GM12878 (cell line): ENCODE results near the gene CHST4. TPM values are rescaled to one million over a fixed set of nuclear protein-coding genes. Genes with fewer than 3 reads are reported as not detected.

ENCODE experiments used
- ATAC-seq: fragments of 200-7000 bp; cut with Tn5 transposase; 3 replicates; pipeline ENCODE4 v1.9.1; 2020; ENCODE audit warnings: mild to moderate bottlenecking, moderate library complexity
- BruUV-seq: library from RNA; stranded (reverse); fragments of 400-500 nt; replicated peaks from 2 replicates; lab custom pipeline; 2021; lab: Mats Ljungman, UMichigan
- CTCF ChIA-PET: fragments of 300-600 bp; sonication (Branson Sonifier 250); formaldehyde crosslinking; extraction: SDS; loops from one replicate; lab custom pipeline; 2021; ENCODE audit warnings: inconsistent platforms; lab: Yijun Ruan, JAX
- POLR2A ChIA-PET: fragments of 350-600 bp; formaldehyde crosslinking; extraction: SDS; loops from one replicate; lab custom pipeline; 2021; ENCODE audit warnings: inconsistent platforms; lab: Charles Lee
- RAD21 ChIA-PET: fragments of 300-600 bp; sonication (Branson Sonifier 250); formaldehyde crosslinking; loops from one replicate; lab custom pipeline; 2023; ENCODE audit warnings: antibody characterized with exemption; ENCODE audit not compliant: unreplicated experiment; lab: Charles Lee
- SMC1A ChIA-PET: fragments of 300-600 bp; sonication (Branson Sonifier 250); formaldehyde crosslinking; loops from one replicate; lab custom pipeline; 2023; ENCODE audit not compliant: unreplicated experiment, uncharacterized antibody; lab: Charles Lee
- DNase-seq: peaks from one replicate; pipeline ENCODE4 v3.0.0-alpha.2; 2011; ENCODE audit warnings: low read depth, low spot score
- FAIRE-seq: peaks from 3 replicates; lab custom pipeline; 2011; peaks lifted over from hg19 to GRCh38; lab: Jason Lieb, UNC
- H2AFZ ChIP-seq: 2 replicates; pipeline ENCODE4 v1.6.0; 2011; ENCODE audit warnings: low read depth, low read length, control low read depth; ENCODE audit not compliant: control insufficient read depth
- H3K27ac ChIP-seq: 2 replicates; pipeline ENCODE4 v1.5.1; 2011; ENCODE audit warnings: control low read depth; ENCODE audit not compliant: control insufficient read depth, insufficient read depth
- H3K27me3 ChIP-seq, 2 experiments: replicated peaks in 1 of 2; 2 replicates each; pipeline versions ENCODE4 v1.6.0 to v1.6.1; 2011; ENCODE audit warnings: low read length in 1 of 2; ENCODE audit not compliant: control insufficient read depth in 2 of 2, insufficient read depth in 2 of 2
- H3K36me3 ChIP-seq, 2 experiments: 2 replicates each; pipeline ENCODE4 v1.5.1; 2011; ENCODE audit warnings: low read length in 1 of 2; ENCODE audit not compliant: control insufficient read depth in 2 of 2, insufficient read depth in 2 of 2
- H3K4me1 ChIP-seq: 2 replicates; pipeline ENCODE4 v1.6.1; 2011; ENCODE audit warnings: mild to moderate bottlenecking, low read length, moderate library complexity, mixed read lengths; ENCODE audit not compliant: control insufficient read depth, insufficient read depth
- H3K4me2 ChIP-seq: 2 replicates; pipeline ENCODE4 v1.6.0; 2011; ENCODE audit warnings: control low read depth; ENCODE audit not compliant: control insufficient read depth, insufficient read depth
- H3K4me3 ChIP-seq: fragments of 200-600 bp; sonication (generic); 2 replicates; pipeline ENCODE4 v1.5.1; 2016
- H3K79me2 ChIP-seq: 2 replicates; pipeline ENCODE4 v1.6.0; 2011; ENCODE audit warnings: low read length; ENCODE audit not compliant: control insufficient read depth, insufficient read depth
- H3K9ac ChIP-seq: 2 replicates; pipeline ENCODE4 v1.8.0; 2011; ENCODE audit warnings: low read length, control low read depth, mixed read lengths; ENCODE audit not compliant: control insufficient read depth, insufficient read depth
- H3K9me3 ChIP-seq: replicated peaks from 3 replicates; pipeline ENCODE4 v1.5.1; 2011; ENCODE audit warnings: mild to moderate bottlenecking, low read length; ENCODE audit not compliant: control insufficient read depth, insufficient read depth
- H4K20me1 ChIP-seq: 2 replicates; pipeline ENCODE4 v1.6.0; 2011; ENCODE audit not compliant: control insufficient read depth, insufficient read depth
- CTCF ChIP-seq, 3 experiments: IDR thresholded peaks in 2 of 3; conservative IDR thresholded peaks in 1 of 3; 2 replicates each; pipeline ENCODE4 v1.5.1; 2011; ENCODE audit warnings: low read depth in 3 of 3, low read length in 3 of 3, mild to moderate bottlenecking in 3 of 3, control low read depth in 2 of 3, moderate library complexity in 2 of 3, inconsistent platforms in 1 of 3, mixed read lengths in 1 of 3; ENCODE audit not compliant: control insufficient read depth in 2 of 3, insufficient read depth in 1 of 3; ENCODE audit errors: extremely low read depth in 1 of 3
- REST ChIP-seq: IDR thresholded peaks from 2 replicates; pipeline ENCODE4 v1.6.1; 2012; ENCODE audit warnings: mild to moderate bottlenecking, low read depth, low read length
- SREBF1 ChIP-seq: IDR thresholded peaks from 2 replicates; pipeline ENCODE4 v1.6.1; 2012; ENCODE audit warnings: mild to moderate bottlenecking, low read length
- WGBS: methylation state at CpG from one replicate; pipeline ENCODE4 v1.1.6; 2016; ENCODE audit warnings: low lambda C conversion rate; ENCODE audit not compliant: insufficient replicate concordance, insufficient coverage; ENCODE audit errors: missing lambda C conversion rate; 5-methylcytosine and 5-hydroxymethylcytosine counted together
- in situ Hi-C: fragments of 300-500 bp; cut with MboI; formaldehyde crosslinking; loops from 9 replicates; pipeline ENCODE4 v1.14.3; 2018; ENCODE audit warnings: mixed read lengths
- intact Hi-C: fragments of 100-400 bp; cut with micrococcal nuclease; formaldehyde crosslinking; loops from one replicate; pipeline ENCODE4 v1.14.2; 2022; ENCODE audit not compliant: unreplicated experiment
- polyA plus RNA-seq, 11 experiments: library from polyadenylated mRNA; depleted of rRNA in 4 of 11; unstranded in 6 of 11; stranded (reverse) in 5 of 11; fragments of >200 nt; fragmentation: Nextera tagmentation in 4 of 11; fragmentation: Illumina TruSeq in 1 of 11; extraction: Ambion mirVana in 4 of 11; extraction: Trizol in 1 of 11; gene quantifications; 1 replicate in 1 of 11; 2 replicates in 10 of 11; pipeline versions ENCODE4 v1.2.1 to v1.2.3, GENCODE V29; 2011 to 2016; ENCODE audit warnings: inconsistent platforms in 2 of 11, missing spikeins in 2 of 11, low read depth in 1 of 11
- total RNA-seq, 4 experiments: library from RNA; depleted of rRNA in 3 of 4; stranded (reverse); fragments of >200 nt in 3 of 4; fragmentation: Illumina TruSeq in 1 of 4; extraction: Trizol in 1 of 4; gene quantifications; 2 replicates each; pipeline versions ENCODE4 v1.2.1 to v1.2.3, GENCODE V29; 2013 to 2021

CHST4 gene
- total and polyA plus RNA-seq, 10 of the 15 experiments (the other 5 are each of a cell fraction or from before 2014, with no cell fraction given) = 0.10 to 1.7 (median 0.79) TPM

- in situ Hi-C loops = loop anchor here (5.0 kb wide), 1 partner anchor 111 kb away; no protein-coding TSS in a partner anchor
- POLR2A ChIA-PET = interaction anchor here (1.5 kb wide), 1 partner anchor 89 kb away, joined by 5 read pairs; no protein-coding TSS in a partner anchor
- H4K20me1 ChIP-seq = no peaks in the 10 kb centered on the region
- H3K27me3 ChIP-seq = no peaks in the 10 kb centered on the region
- H3K79me2 ChIP-seq = no peaks in the 10 kb centered on the region
- no peak overlapping the region for H3K9ac ChIP-seq
- H3K4me2 ChIP-seq = no peak overlapping the region
- TF ChIP-seq CTCF (IDR thresholded peaks at IDR 0.05 in 2 of 3, conservative IDR thresholded peaks at IDR 0.05 in 1 of 3; ENCODE audit: control insufficient read depth in 2 of 3, extremely low read depth in 1 of 3, insufficient read depth in 1 of 3, low read depth in 3 of 3, low read length in 3 of 3) (peak in 1 of 3 experiments; percentile 2; a peak in 1 of 6 replicates), SREBF1 (no peak), REST (no peak)
- TF ChIP-seq, all 136 proteins: peak for 1
- Histone ChIP-seq H3K9me3 (no peaks in the 10 kb centered on the region), H3K4me3 (no peak overlapping the region), H3K27ac (no peak overlapping the region), H2AFZ (no peak overlapping the region), H3K36me3 (no peaks in the 10 kb centered on the region), H3K4me1 (no peaks in the 10 kb centered on the region)
- FAIRE-seq = no peak
- ChIA-PET RAD21 (interaction anchor here (0.6 to 6.1 kb wide), 14 partner anchors 25 to 461 kb away, joined by 3 to 82 read pairs (median 4); partner anchors contain the start of genes CHST4 and ZNF23), SMC1A (interaction anchor here (0.8 to 7.2 kb wide), 15 partner anchors 9 to 134 kb away, joined by 3 to 83 read pairs (median 5); partner anchors contain the start of gene ZNF19), CTCF (interaction anchor here (0.6 to 8.8 kb wide), 23 partner anchors 8 to 500 kb away, joined by 3 to 164 read pairs (median 5); no protein-coding TSS in a partner anchor)
- intact Hi-C loops = loop anchor here (1.0 to 2.0 kb wide), 2 partner anchors 36 to 110 kb away; no protein-coding TSS in a partner anchor
- ATAC-seq = peak; percentile 64
- DNase-seq = no peak
- WGBS = 50% methylated on average over 2 of the region's 2 CpGs
- no TSS peak for BruUV-seq
Measured at GRCh38 chr16:71500964-71501363, 25.3 kb upstream of the CHST4 start.
